GM18519 (cell line): ENCODE data around the gene CLDN19.
"Not testable (repeated sequence)": the region's sequence is repeated elsewhere in the genome, so short reads cannot be mapped to it uniquely, and the experiment has no call there.

Experiments
- ATAC-seq: cut with Tn5 transposase; IDR thresholded peaks from one replicate; pipeline ENCODE4 v1.9.1; 2021; ENCODE audit warnings: mild to moderate bottlenecking, moderate library complexity; ENCODE audit not compliant: unreplicated experiment, low FRiP score

CLDN19 gene

DNA sequence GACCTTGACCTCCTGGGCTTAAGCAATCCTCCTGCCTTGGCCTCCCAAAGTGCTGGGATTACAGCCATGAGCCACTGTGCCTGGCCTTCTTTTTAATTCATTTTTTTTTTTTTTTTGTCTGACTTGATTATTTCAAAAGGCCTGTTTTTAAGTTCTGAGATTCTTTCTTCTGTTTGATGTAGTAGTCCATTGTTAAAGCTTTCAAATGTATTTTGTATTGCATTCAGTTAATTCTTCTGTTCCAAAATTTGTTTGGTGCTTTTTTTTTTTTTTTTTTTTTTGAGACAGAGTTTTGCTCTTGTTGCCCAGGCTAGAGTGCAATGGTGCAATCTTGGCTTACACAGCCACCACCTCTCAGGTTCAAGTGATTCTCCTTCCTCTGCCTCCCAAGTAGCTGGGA lies 25.6 kb downstream of the CLDN19 start:
- ATAC-seq: not testable (repeated sequence)

- ATAC-seq: no peak
Measured at GRCh38 chr1:42713293-42713692, 26.7 kb downstream of the CLDN19 start.

GRCh38 chr1:42712808-42713207 lies 27.2 kb downstream of the CLDN19 start:
- ATAC-seq: not testable (repeated sequence)

- ATAC-seq: no peak
Measured at GRCh38 chr1:42703888-42704464, 36.1 kb downstream of the CLDN19 start.

DNA sequence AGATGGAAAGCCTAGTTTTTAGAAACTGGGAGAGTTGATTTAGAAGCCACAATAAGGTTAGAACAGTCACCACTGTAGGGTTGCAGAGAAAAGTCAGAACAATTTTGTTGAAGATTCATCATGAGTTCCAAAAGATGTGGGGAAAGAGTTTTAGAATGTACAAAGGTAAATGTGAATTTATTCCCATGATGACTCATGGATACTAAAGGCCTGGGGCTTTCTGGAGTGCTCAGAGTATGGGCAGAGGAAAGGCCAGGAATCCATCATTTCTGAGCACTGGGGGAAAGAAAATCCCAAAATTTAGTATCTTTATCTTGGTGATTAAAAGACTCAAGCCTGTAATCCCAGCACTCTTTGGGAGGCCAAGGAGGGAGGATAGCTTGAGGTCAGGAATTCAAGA lies 40.0 kb downstream of the CLDN19 start:
- ATAC-seq: no peak

- ATAC-seq: no peak
Measured at GRCh38 chr1:42698081-42698813, 41.8 kb downstream of the CLDN19 start.

- ATAC-seq: no peak
Measured at GRCh38 chr1:42692911-42693310, 47.1 kb downstream of the CLDN19 start.

DNA sequence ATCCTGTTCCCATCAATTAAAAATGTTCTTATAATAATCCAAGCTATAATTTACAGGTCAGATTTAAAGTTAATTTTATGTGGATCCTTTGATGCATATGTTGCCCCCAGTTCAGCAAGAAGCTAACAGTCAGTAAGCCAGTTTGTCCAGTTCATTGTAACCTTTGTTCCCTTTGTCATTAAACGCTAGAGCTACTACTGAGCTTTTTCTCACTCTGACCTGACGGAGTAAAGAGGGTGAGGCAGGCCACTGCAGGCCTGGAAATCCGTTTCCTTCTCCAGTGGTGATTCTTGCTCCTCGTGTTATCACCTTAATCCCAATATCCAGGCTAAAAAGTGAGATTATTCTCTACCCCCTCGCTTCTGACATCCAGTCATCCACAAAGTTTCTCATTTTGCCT lies 47.6 kb downstream of the CLDN19 start:
- no peak for ATAC-seq

DNA sequence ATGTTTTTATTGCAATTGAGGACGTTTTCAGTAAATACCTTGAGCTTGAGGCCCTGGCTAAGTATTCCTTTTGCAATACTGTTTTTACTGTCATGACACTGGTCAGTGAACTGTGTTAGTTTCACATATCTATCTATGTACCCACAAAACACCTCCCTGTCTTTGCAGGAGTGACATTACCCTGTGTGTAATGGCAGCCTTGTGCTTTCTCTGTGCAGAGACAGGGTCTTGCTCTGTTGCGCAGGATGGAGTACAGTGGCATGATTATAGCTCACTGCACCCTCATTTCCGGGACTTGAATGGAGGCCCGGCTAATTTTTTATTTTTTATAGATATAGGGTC lies 48.9 kb downstream of the CLDN19 start:
- no peak for ATAC-seq

- no peak for ATAC-seq
Measured at GRCh38 chr1:42690477-42691156, 49.4 kb downstream of the CLDN19 start.

DNA sequence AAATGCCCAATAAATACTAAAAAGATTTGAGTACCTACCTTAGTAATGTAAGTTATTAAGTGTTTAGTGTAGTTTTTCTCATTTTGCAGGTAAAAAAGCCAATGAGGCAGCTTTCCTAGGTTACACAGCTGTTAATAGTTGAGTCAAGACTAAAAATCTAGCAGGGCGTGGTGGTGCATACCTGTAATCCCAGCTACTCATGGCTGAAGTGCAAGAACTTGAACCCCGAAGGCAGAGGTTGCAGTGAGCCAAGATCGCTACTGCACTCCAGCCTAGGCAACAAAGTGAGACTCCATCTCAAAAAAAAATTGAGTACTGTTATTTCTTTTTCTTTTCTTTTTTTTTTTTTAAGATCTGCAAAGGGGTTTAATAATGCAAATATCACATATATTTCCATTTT lies 50.1 kb downstream of the CLDN19 start:
- no peak for ATAC-seq

DNA sequence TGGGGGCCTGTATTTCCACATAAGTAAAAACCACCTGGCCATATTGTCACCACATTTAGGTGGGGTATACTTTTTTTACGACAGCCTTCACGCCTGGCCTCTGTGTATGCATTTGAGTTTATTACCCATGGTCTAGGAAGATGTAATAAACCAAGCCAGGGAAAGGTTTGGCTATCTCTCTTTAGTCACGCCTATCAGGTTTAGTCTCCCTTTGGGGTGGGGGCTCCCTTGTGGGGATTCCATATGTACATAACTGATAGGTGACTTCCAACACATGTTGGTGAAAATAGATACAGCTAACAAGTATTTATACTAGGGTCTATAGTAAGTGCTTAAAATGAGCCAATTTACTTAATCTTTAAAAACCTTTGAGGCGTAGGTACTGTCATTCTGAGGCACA lies 53.6 kb downstream of the CLDN19 start:
- ATAC-seq: no peak

DNA sequence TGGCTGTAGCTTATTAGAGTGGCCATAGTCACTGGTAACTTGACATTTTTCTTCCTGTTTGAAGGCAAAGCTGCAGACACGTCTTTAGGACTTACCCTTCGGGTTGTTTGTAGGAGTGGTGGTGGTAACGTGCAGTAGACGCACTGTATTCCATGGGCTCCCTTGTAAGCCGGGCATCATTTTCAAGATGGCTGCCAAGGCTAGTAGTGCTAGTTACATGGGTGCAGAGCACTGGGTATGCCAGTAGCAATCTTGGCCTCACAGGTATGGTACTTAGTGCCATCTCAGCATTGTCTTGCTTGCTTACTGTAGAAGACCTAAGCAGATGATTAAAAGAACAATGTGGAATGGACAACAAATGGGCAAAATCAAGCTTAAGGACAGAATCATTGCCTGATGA lies 55.9 kb downstream of the CLDN19 start:
- ATAC-seq: no peak
